Stimulated activated naive B cell treated with anti-CD40 and anti-IgM and Interleukin-4, amounts not matched to agents 10 μg/mL and 1 μg/mL and 100 μg/mL, for 72 hours (primary cell): ENCODE results near the gene CEP295NL.
"Not testable (repeated sequence)": the region's sequence is repeated elsewhere in the genome, so short reads cannot be mapped to it uniquely, and the experiment has no call there.

Experiments used
- ATAC-seq, 2 donors: fragments of 150-1000 bp; cut with Tn5 transposase; replicated peaks; 2 replicates each; pipeline ENCODE4 v1.10.0; 2021; ENCODE audit warnings: moderate library complexity in 1 of 2
- DNase-seq: peaks from one replicate; pipeline ENCODE4 v3.0.0; 2021
- H3K27ac Mint-ChIP-seq: one replicate; pipeline ENCODE4 v1.8.0; 2022; ENCODE audit warnings: mild to moderate bottlenecking, mixed read lengths
- H3K27me3 Mint-ChIP-seq, 2 donors: one replicate each; pipeline ENCODE4 v1.8.0; 2022; ENCODE audit warnings: mixed read lengths in 2 of 2
- H3K36me3 Mint-ChIP-seq, 2 donors: one replicate each; pipeline ENCODE4 v1.8.0; 2022; ENCODE audit warnings: mixed read lengths in 2 of 2, mild to moderate bottlenecking in 1 of 2
- H3K4me1 Mint-ChIP-seq, 2 donors: one replicate each; pipeline ENCODE4 v1.8.0; 2022; ENCODE audit warnings: mixed read lengths in 2 of 2, mild to moderate bottlenecking in 1 of 2
- H3K4me3 Mint-ChIP-seq, 2 donors: one replicate each; pipeline ENCODE4 v1.8.0; 2022; ENCODE audit warnings: mild to moderate bottlenecking in 2 of 2, mixed read lengths in 2 of 2, moderate library complexity in 1 of 2
- H3K9me3 Mint-ChIP-seq, 2 donors: one replicate each; pipeline ENCODE4 v1.8.0; 2022; ENCODE audit warnings: mixed read lengths in 2 of 2, mild to moderate bottlenecking in 1 of 2

Gene CEP295NL

GRCh38 chr17:78922816-78923498 lies 20.0 kb upstream of the CEP295NL start:
- peak overlapping the region; percentile 86 for H3K27ac Mint-ChIP-seq
- peaks cover 2% of the 10 kb centered on the region in 2 donors for H3K27me3 Mint-ChIP-seq
- peak overlapping the region; percentile 80 to 81 for H3K4me3 Mint-ChIP-seq
- H3K4me1 Mint-ChIP-seq = peaks cover 21 to 33% of the 10 kb centered on the region in 2 donors
- DNase-seq (no peak), ATAC-seq (no peak)
- H3K36me3 Mint-ChIP-seq = no peaks in the 10 kb centered on the region
- H3K9me3 Mint-ChIP-seq = no peaks in the 10 kb centered on the region

- H3K36me3 Mint-ChIP-seq = no peaks in the 10 kb centered on the region
- H3K27ac Mint-ChIP-seq = no peak overlapping the region
- H3K9me3 Mint-ChIP-seq = no peaks in the 10 kb centered on the region
- H3K4me1 Mint-ChIP-seq = peaks cover 27 to 43% of the 10 kb centered on the region in 2 donors
- ATAC-seq (no peak), DNase-seq (no peak)
- H3K27me3 Mint-ChIP-seq = peaks cover 0 to 3% of the 10 kb centered on the region in 2 donors
- no peak overlapping the region for H3K4me3 Mint-ChIP-seq
Observed at GRCh38 chr17:78921437-78921971, 18.5 kb upstream of the CEP295NL start.

DNA sequence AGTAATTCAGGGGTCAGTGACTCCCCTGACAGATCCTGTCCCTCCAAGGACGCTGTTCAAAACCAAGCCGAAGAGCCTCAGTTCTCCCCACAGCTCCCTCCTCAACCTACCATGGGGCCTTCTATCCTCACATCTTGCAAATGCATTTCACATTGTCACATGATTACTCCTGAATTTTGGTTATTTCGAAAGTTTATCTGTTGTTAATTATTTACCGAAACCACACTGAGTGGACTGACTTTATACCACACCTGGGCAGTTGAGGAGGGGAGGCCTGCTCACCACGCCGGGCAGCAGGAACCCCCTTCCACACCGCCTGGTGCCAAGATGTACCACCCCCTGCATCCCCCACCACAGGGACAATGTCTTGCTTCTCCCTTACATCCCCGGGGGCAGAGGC lies 17.5 kb upstream of the CEP295NL start:
- peaks cover 32 to 53% of the 10 kb centered on the region in 2 donors for H3K4me1 Mint-ChIP-seq
- H3K9me3 Mint-ChIP-seq = no peaks in the 10 kb centered on the region
- H3K36me3 Mint-ChIP-seq = no peaks in the 10 kb centered on the region
- DNase-seq (no peak), ATAC-seq (no peak)
- H3K27me3 Mint-ChIP-seq = peaks cover 0 to 8% of the 10 kb centered on the region in 2 donors
- peak overlapping the region; percentile 28 for H3K27ac Mint-ChIP-seq
- H3K4me3 Mint-ChIP-seq = no peak overlapping the region

GRCh38 chr17:78919861-78920450 lies 17.0 kb upstream of the CEP295NL start:
- DNase-seq (no peak), ATAC-seq (no peak)
- H3K27me3 Mint-ChIP-seq = peaks cover 0 to 8% of the 10 kb centered on the region in 2 donors
- H3K9me3 Mint-ChIP-seq = no peaks in the 10 kb centered on the region
- peaks cover 32 to 57% of the 10 kb centered on the region in 2 donors for H3K4me1 Mint-ChIP-seq
- H3K4me3 Mint-ChIP-seq = no peak overlapping the region
- no peaks in the 10 kb centered on the region for H3K36me3 Mint-ChIP-seq
- H3K27ac Mint-ChIP-seq = no peak overlapping the region

GRCh38 chr17:78918979-78919378 lies 16.0 kb upstream of the CEP295NL start:
- no peak for DNase-seq
- H3K27me3 Mint-ChIP-seq = peaks cover 0 to 8% of the 10 kb centered on the region in 2 donors
- no peaks in the 10 kb centered on the region for H3K9me3 Mint-ChIP-seq
- peaks cover 31 to 55% of the 10 kb centered on the region in 2 donors for H3K4me1 Mint-ChIP-seq
- H3K4me3 Mint-ChIP-seq = no peak overlapping the region
- H3K27ac Mint-ChIP-seq = no peak overlapping the region
- no peaks in the 10 kb centered on the region for H3K36me3 Mint-ChIP-seq
- no peak for ATAC-seq

DNA sequence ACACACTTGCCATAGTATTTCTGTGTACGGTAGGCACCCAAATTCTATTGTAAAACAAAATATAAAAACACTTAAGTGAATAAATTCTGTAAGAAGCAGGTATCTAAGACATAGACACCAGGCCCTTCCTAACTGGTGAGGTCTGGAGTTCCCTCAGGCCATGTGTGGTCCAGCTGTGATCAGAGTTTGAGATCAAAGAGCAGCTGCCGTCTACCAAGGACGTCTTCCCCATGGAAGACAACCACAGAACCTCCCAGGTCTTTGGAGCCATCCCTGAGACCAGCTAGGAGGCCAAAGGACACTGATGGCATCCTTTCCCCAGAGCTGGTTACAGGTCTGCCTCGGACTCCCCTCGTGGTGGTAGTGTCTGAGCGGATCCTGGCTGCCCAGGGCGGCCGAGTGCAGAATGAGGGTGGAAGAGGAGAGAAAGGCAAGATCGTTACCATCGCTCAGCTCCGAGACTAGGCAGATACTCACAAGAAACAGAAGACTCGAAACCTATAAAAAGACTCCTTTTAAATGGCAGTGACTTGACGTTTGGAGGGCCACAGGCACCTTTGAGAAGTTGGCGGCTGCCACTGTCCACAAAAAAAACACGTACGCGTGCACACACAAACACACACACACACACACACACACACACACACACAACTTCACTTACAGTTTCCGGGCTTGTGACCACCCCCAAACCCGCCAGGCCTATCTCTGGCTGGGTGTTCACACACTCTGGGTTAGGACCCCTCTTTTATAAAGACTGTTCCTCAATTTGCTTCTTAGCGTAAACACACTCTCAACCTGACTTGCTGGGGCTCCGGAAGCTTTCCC lies 14.7 kb upstream of the CEP295NL start:
- Mint-ChIP-seq H3K27ac (no peak overlapping the region), H3K27me3 (peaks cover 0 to 8% of the 10 kb centered on the region in 2 donors), H3K36me3 (no peaks in the 10 kb centered on the region), H3K9me3 (no peaks in the 10 kb centered on the region), H3K4me1 (peaks cover 22 to 42% of the 10 kb centered on the region in 2 donors), H3K4me3 (no peak overlapping the region)
- DNase-seq (no peak), ATAC-seq (peak in 1 of 2 donors; percentile 22)

GRCh38 chr17:78915872-78916632 lies 13.1 kb upstream of the CEP295NL start:
- H3K36me3 Mint-ChIP-seq = no peaks in the 10 kb centered on the region
- peak overlapping the region; percentile 93 for H3K27ac Mint-ChIP-seq
- ATAC-seq = peak; percentile 42 to 65
- peaks cover 24 to 41% of the 10 kb centered on the region in 2 donors for H3K4me1 Mint-ChIP-seq
- H3K9me3 Mint-ChIP-seq = no peaks in the 10 kb centered on the region
- H3K27me3 Mint-ChIP-seq = peaks cover 0 to 8% of the 10 kb centered on the region in 2 donors
- peak overlapping the region; percentile 20 to 61 for H3K4me3 Mint-ChIP-seq
- no peak for DNase-seq

- H3K36me3 Mint-ChIP-seq = no peaks in the 10 kb centered on the region
- DNase-seq = no peak
- H3K27me3 Mint-ChIP-seq = peaks cover 0 to 8% of the 10 kb centered on the region in 2 donors
- no peak overlapping the region for H3K4me3 Mint-ChIP-seq
- ATAC-seq = no peak
- H3K27ac Mint-ChIP-seq = no peak overlapping the region
- no peaks in the 10 kb centered on the region for H3K9me3 Mint-ChIP-seq
- peaks cover 21 to 37% of the 10 kb centered on the region in 2 donors for H3K4me1 Mint-ChIP-seq
Observed at GRCh38 chr17:78913115-78913514, 10.1 kb upstream of the CEP295NL start.

GRCh38 chr17:78912082-78912481 lies 9.1 kb upstream of the CEP295NL start:
- Mint-ChIP-seq H3K4me1 (peaks cover 16 to 29% of the 10 kb centered on the region in 2 donors), H3K36me3 (no peaks in the 10 kb centered on the region), H3K9me3 (no peaks in the 10 kb centered on the region), H3K27ac (no peak overlapping the region), H3K4me3 (no peak overlapping the region), H3K27me3 (peaks cover 0 to 8% of the 10 kb centered on the region in 2 donors)
- no peak for ATAC-seq
- DNase-seq = no peak

GRCh38 chr17:78911543-78911942 lies 8.5 kb upstream of the CEP295NL start:
- not testable (repeated sequence) for H3K36me3 Mint-ChIP-seq, H3K4me3 Mint-ChIP-seq, H3K9me3 Mint-ChIP-seq, DNase-seq, H3K27me3 Mint-ChIP-seq, ATAC-seq, H3K27ac Mint-ChIP-seq
- H3K4me1 Mint-ChIP-seq = peaks cover 14 to 26% of the 10 kb centered on the region in 2 donors

- H3K4me3 Mint-ChIP-seq = peak overlapping the region in 1 of 2 donors; percentile 44
- H3K9me3 Mint-ChIP-seq = no peaks in the 10 kb centered on the region
- ATAC-seq (peak; percentile 59 to 75), DNase-seq (no peak)
- peak overlapping the region; percentile 33 for H3K27ac Mint-ChIP-seq
- H3K27me3 Mint-ChIP-seq = no peaks in the 10 kb centered on the region
- H3K36me3 Mint-ChIP-seq = no peaks in the 10 kb centered on the region
- H3K4me1 Mint-ChIP-seq = peaks cover 9 to 17% of the 10 kb centered on the region in 2 donors
Observed at GRCh38 chr17:78910497-78911284, 7.7 kb upstream of the CEP295NL start.

GRCh38 chr17:78908426-78908825 lies 5.4 kb upstream of the CEP295NL start:
- no peak for DNase-seq
- peaks cover 11 to 18% of the 10 kb centered on the region in 2 donors for H3K4me1 Mint-ChIP-seq
- peak overlapping the region; percentile 66 for H3K27ac Mint-ChIP-seq
- no peak for ATAC-seq
- no peak overlapping the region for H3K4me3 Mint-ChIP-seq
- no peaks in the 10 kb centered on the region for H3K36me3 Mint-ChIP-seq
- H3K9me3 Mint-ChIP-seq = no peaks in the 10 kb centered on the region
- no peaks in the 10 kb centered on the region for H3K27me3 Mint-ChIP-seq

DNA sequence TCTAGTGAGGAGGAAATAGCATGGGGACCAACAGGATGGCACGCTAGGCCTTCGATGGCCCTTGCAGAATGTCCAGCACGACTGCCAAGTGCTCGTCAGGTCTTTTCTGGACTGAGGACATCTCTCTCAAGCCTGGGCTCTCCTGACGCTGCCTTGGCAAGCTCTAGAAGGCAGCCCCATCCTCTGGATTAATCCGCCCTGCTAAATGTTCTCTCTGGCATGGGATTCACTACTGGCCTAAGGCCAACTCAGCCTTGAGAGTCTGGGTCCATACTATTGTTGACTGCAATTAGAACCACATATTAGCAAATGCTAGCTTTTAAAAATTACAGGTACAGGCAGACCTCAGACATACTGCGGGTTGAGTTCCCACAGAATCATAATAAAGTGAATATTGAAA lies 2.5 kb upstream of the CEP295NL start:
- Mint-ChIP-seq H3K36me3 (no peaks in the 10 kb centered on the region), H3K27ac (no peak overlapping the region), H3K4me1 (peaks cover 11 to 17% of the 10 kb centered on the region in 2 donors), H3K27me3 (no peaks in the 10 kb centered on the region), H3K9me3 (no peaks in the 10 kb centered on the region), H3K4me3 (no peak overlapping the region)
- ATAC-seq (no peak), DNase-seq (no peak)
